Endothelial cell of umbilical vein (primary cell): ENCODE data around the gene ANKS1B. TPM values are rescaled to one million over a fixed set of nuclear protein-coding genes. Genes with fewer than 3 reads are reported as not detected.

Experiments used
- BruUV-seq: library from RNA; stranded (reverse); fragments of 400-500 nt; replicated peaks from 2 replicates; lab custom pipeline; 2021; lab: Mats Ljungman, UMichigan
- CTCF ChIA-PET: fragments of 300-600, 350-600 bp; sonication (Branson Sonifier 250); formaldehyde crosslinking; loops from one replicate; lab custom pipeline; 2021; ENCODE audit warnings: antibody characterized with exemption, inconsistent platforms; lab: Charles Lee
- POLR2A ChIA-PET: fragments of 300-600, 350-600 bp; sonication (Branson Sonifier 250); formaldehyde crosslinking; loops from one replicate; lab custom pipeline; 2021; ENCODE audit warnings: antibody characterized with exemption, inconsistent platforms; lab: Charles Lee
- DNase-seq: peaks from one replicate; pipeline ENCODE4 v3.0.0-alpha.2; 2011; ENCODE audit warnings: low read depth, low spot score
- FAIRE-seq: peaks from 2 replicates; lab custom pipeline; 2011; peaks lifted over from hg19 to GRCh38; lab: Jason Lieb, UNC
- H2AFZ ChIP-seq: 2 replicates; pipeline ENCODE4 v1.6.0; 2012; ENCODE audit warnings: low read depth, low read length, control low read depth, inconsistent platforms
- H3K27ac ChIP-seq: 2 replicates; pipeline ENCODE4 v1.5.1; 2011; ENCODE audit warnings: low read depth, mild to moderate bottlenecking, control low read depth, low read length, moderate library complexity; ENCODE audit not compliant: insufficient read depth
- H3K27me3 ChIP-seq, 2 experiments: 2 replicates each; pipeline versions ENCODE4 v1.6.0 to v1.6.1; 2011; ENCODE audit warnings: low read length in 2 of 2, mixed read lengths in 1 of 2; ENCODE audit not compliant: control insufficient read depth in 2 of 2, insufficient read depth in 2 of 2
- H3K36me3 ChIP-seq, 2 experiments: 2 replicates in 1 of 2; 3 replicates in 1 of 2; pipeline ENCODE4 v1.5.1; 2011; ENCODE audit warnings: low read length in 2 of 2, mild to moderate bottlenecking in 1 of 2, moderate library complexity in 1 of 2; ENCODE audit not compliant: control insufficient read depth in 2 of 2, insufficient read depth in 2 of 2; ENCODE audit errors: extremely low read depth in 1 of 2
- H3K4me1 ChIP-seq: 3 replicates; pipeline ENCODE4 v1.5.1; 2011; ENCODE audit warnings: mild to moderate bottlenecking, low read length; ENCODE audit not compliant: control insufficient read depth, insufficient read depth; ENCODE audit errors: extremely low read depth
- H3K4me2 ChIP-seq: 2 replicates; pipeline ENCODE4 v1.6.1; 2011; ENCODE audit warnings: low read length, control low read depth, mixed read lengths; ENCODE audit not compliant: insufficient read depth
- H3K4me3 ChIP-seq, 3 experiments: fragments of 200-600 bp in 1 of 3; sonication (generic), shearing (Covaris generic) in 1 of 3; replicated peaks in 1 of 3; 2 replicates each; pipeline ENCODE4 v1.5.1; 2011 to 2016; ENCODE audit warnings: control low read depth in 3 of 3, low read length in 3 of 3, mild to moderate bottlenecking in 2 of 3, inconsistent platforms in 1 of 3, low read depth in 1 of 3, moderate library complexity in 1 of 3; ENCODE audit not compliant: insufficient read depth in 1 of 3
- H3K79me2 ChIP-seq: 2 replicates; pipeline ENCODE4 v1.6.0; 2012; ENCODE audit warnings: low read length, inconsistent platforms; ENCODE audit not compliant: control insufficient read depth, insufficient read depth
- H3K9ac ChIP-seq: replicated peaks from 2 replicates; pipeline ENCODE3; 2011; ENCODE audit warnings: low read length, control low read depth; ENCODE audit not compliant: insufficient read depth; ENCODE audit errors: extremely low read depth
- H3K9me1 ChIP-seq: replicated peaks from 3 replicates; pipeline ENCODE4 v1.6.0; 2011; ENCODE audit warnings: mild to moderate bottlenecking, low read length; ENCODE audit not compliant: control insufficient read depth, insufficient read depth; ENCODE audit errors: extremely low read depth
- H3K9me3 ChIP-seq: replicated peaks from 2 replicates; pipeline ENCODE4 v1.5.1; 2012; ENCODE audit warnings: low read length, inconsistent platforms; ENCODE audit not compliant: control insufficient read depth, insufficient read depth
- H4K20me1 ChIP-seq: replicated peaks from 2 replicates; pipeline ENCODE3; 2011; ENCODE audit warnings: mild to moderate bottlenecking, low read length; ENCODE audit not compliant: control insufficient read depth, insufficient read depth; ENCODE audit errors: extremely low read depth
- CTCF ChIP-seq, 2 donors: IDR thresholded peaks; 1 replicate in 1 of 2; 2 replicates in 1 of 2; pipeline ENCODE4 v1.5.1; 2011; ENCODE audit warnings: low read length in 2 of 2, mild to moderate bottlenecking in 2 of 2, moderate library complexity in 2 of 2, control low read depth in 1 of 2, inconsistent platforms in 1 of 2, low read depth in 1 of 2; ENCODE audit not compliant: insufficient read depth in 1 of 2; ENCODE audit errors: extremely low read depth in 1 of 2
- EZH2 ChIP-seq: IDR thresholded peaks from 2 replicates; pipeline ENCODE4 v1.6.1; 2012; ENCODE audit warnings: borderline replicate concordance, low read depth, mild to moderate bottlenecking, moderate library complexity, low read length, inconsistent platforms; ENCODE audit not compliant: severe bottlenecking
- FOS ChIP-seq: IDR thresholded peaks from 2 replicates; pipeline ENCODE4 v1.6.1; 2011; ENCODE audit warnings: mild to moderate bottlenecking, low read length, moderate library complexity, borderline replicate concordance; ENCODE audit not compliant: insufficient read depth
- JUN ChIP-seq: IDR thresholded peaks from 2 replicates; pipeline ENCODE4 v1.6.1; 2011; ENCODE audit warnings: borderline replicate concordance, low read depth; ENCODE audit not compliant: insufficient read length, insufficient read depth
- MYC ChIP-seq: IDR thresholded peaks from one replicate; pipeline ENCODE4 v1.6.1; 2011; ENCODE audit warnings: mild to moderate bottlenecking, low read depth, low read length
- POLR2A ChIP-seq: IDR thresholded peaks from 2 replicates; pipeline ENCODE4 v1.6.1; 2012; ENCODE audit warnings: low read depth, mild to moderate bottlenecking, control low read depth, low read length
- POLR2AphosphoS5 ChIP-seq: IDR thresholded peaks from 2 replicates; pipeline ENCODE4 v1.6.1; 2012; ENCODE audit warnings: low read depth, mild to moderate bottlenecking, control low read depth, low read length, moderate library complexity; ENCODE audit not compliant: insufficient read depth
- dilution Hi-C: fragments of 300-500 bp; cut with MboI; formaldehyde crosslinking; loops from one replicate; pipeline ENCODE4 v1.15.0; 2019; ENCODE audit warnings: low sequenced_read_pairs; ENCODE audit not compliant: extremely low pct_ligation_motif_present
- intact Hi-C: fragments of 100-400 bp; cut with micrococcal nuclease; formaldehyde crosslinking; loops from one replicate; pipeline ENCODE4 v1.10.0; 2022
- polyA plus RNA-seq, 4 experiments: library from polyadenylated mRNA; depleted of rRNA in 3 of 4; stranded (reverse) in 3 of 4; unstranded in 1 of 4; fragments of >200 nt; gene quantifications; 2 replicates each; pipeline versions ENCODE4 v1.2.1 to v1.2.3, GENCODE V29; 2011 to 2012; ENCODE audit warnings: missing spikeins in 1 of 4
- total RNA-seq: library from RNA; stranded (reverse); gene quantifications from 2 replicates; pipeline ENCODE4 v1.2.3, GENCODE V29; 2021

Gene ANKS1B
- total and polyA plus RNA-seq, 2 donors (not counting 3 experiments of a cell fraction or from before 2014, with no cell fraction given), result 0.15 to 0.38 TPM

- no peak for TF ChIP-seq CTCF (IDR thresholded peaks at IDR 0.05; ENCODE audit: extremely low read depth in 1 of 2, insufficient read depth in 1 of 2, low read depth in 1 of 2, low read length in 2 of 2)
- no peak for TF ChIP-seq EZH2
- no peak for TF ChIP-seq FOS
- no peak for TF ChIP-seq MYC
- no TSS peak for BruUV-seq
- H2AFZ ChIP-seq, result no peak overlapping the region
- no peak overlapping the region for H3K27ac ChIP-seq
- H3K79me2 ChIP-seq, result no peaks in the 10 kb centered on the region
- H3K4me2 ChIP-seq, result no peak overlapping the region
- no peaks in the 10 kb centered on the region for H3K36me3 ChIP-seq
- H3K4me1 ChIP-seq, result no peaks in the 10 kb centered on the region
- H3K9me3 ChIP-seq, result peaks cover 16% of the 10 kb centered on the region
- ChIA-PET CTCF (no interaction called here), POLR2A (no interaction called here)
- no peak for DNase-seq
- intact Hi-C loops (no loop called here), dilution Hi-C loops (no loop called here)
- H3K9ac ChIP-seq, result no peak overlapping the region
- no peaks in the 10 kb centered on the region for H4K20me1 ChIP-seq
- H3K27me3 ChIP-seq, result no peaks in the 10 kb centered on the region
- no peak overlapping the region for H3K4me3 ChIP-seq
- FAIRE-seq, result no peak
- H3K9me1 ChIP-seq, result no peaks in the 10 kb centered on the region
These were observed 702.6 kb downstream of the ANKS1B start for GRCh38 chr12:99282086-99282485.

GRCh38 chr12:99281277-99281676, 703.5 kb downstream of the ANKS1B start:
- no peaks in the 10 kb centered on the region for H3K36me3 ChIP-seq
- ChIA-PET POLR2A (no interaction called here), CTCF (no interaction called here)
- H3K79me2 ChIP-seq, result no peaks in the 10 kb centered on the region
- no peak overlapping the region for H3K9ac ChIP-seq
- no peaks in the 10 kb centered on the region for H3K4me1 ChIP-seq
- no peaks in the 10 kb centered on the region for H3K27me3 ChIP-seq
- no peak overlapping the region for H3K27ac ChIP-seq
- dilution Hi-C loops, result no loop called here
- H3K9me1 ChIP-seq, result no peaks in the 10 kb centered on the region
- FAIRE-seq, result no peak
- no peak overlapping the region for H2AFZ ChIP-seq
- DNase-seq, result no peak
- TF ChIP-seq MYC (no peak), POLR2A (no peak), JUN (no peak), POLR2AphosphoS5 (no peak), FOS (no peak), EZH2 (no peak), CTCF (IDR thresholded peaks at IDR 0.05; ENCODE audit: extremely low read depth in 1 of 2, insufficient read depth in 1 of 2, low read depth in 1 of 2, low read length in 2 of 2) (no peak)
- intact Hi-C loops, result no loop called here
- BruUV-seq, result no TSS peak
- H3K4me2 ChIP-seq, result no peak overlapping the region
- H3K9me3 ChIP-seq, result peaks cover 11% of the 10 kb centered on the region
- no peak overlapping the region for H3K4me3 ChIP-seq
- H4K20me1 ChIP-seq, result no peaks in the 10 kb centered on the region
